NB4 (cell line): ENCODE measurements around the gene CCDC88B.
A peak's percentile ranks its signal among the peaks of the same experiment; 100 is the strongest.

ENCODE experiments used
- MYC ChIP-seq: IDR thresholded peaks from 2 replicates; pipeline ENCODE4 v1.6.1; 2011; ENCODE audit warnings: low read depth, low read length
- POLR2A ChIP-seq: IDR thresholded peaks from 2 replicates; pipeline ENCODE4 v1.6.1; 2011; ENCODE audit warnings: mild to moderate bottlenecking; ENCODE audit not compliant: insufficient read length; ENCODE audit errors: extremely low read depth
- TF ChIP-seq, protein P1 (sequence below): IDR thresholded peaks from one replicate; pipeline ENCODE4 v1.5.1; 2012; ENCODE audit warnings: low read depth, low read length
- TF ChIP-seq, protein P2 (sequence below): IDR thresholded peaks from 2 replicates; pipeline ENCODE4 v1.6.1; 2011; ENCODE audit warnings: low read depth, low read length

DNA sequence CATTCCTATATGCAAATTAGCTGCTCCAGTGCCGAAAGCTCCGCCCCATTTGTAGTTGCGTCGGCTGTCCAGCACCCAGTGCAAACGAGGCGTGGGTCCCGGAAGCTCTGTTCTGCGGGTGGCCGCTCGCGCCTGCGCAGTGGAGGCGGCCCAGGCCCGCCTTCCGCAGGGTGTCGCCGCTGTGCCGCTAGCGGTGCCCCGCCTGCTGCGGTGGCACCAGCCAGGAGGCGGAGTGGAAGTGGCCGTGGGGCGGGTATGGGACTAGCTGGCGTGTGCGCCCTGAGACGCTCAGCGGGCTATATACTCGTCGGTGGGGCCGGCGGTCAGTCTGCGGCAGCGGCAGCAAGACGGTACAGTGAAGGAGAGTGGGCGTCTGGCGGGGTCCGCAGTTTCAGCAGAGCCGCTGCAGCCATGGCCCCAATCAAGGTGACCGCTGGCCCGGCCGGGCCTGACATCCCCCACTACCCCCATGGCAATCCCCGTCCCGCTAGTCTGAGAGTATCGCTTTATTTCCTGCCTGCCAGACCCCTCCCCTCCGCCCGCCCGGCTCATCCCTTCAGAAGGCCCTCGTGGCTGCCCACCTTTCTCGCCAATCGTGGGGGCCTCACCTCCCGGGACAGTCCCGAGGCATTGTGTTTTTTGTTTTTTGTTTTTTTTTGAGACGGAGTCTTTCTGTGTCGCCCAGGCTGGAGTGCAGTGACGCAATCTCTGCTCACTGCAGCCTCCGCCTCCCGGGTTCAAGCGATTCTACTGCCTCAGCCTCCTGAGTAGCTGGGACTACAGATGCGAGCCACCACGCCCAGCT lies 21.8 kb upstream of the CCDC88B start, which contains the start of gene PRDX5:
- TF ChIP-seq, protein P1, sequence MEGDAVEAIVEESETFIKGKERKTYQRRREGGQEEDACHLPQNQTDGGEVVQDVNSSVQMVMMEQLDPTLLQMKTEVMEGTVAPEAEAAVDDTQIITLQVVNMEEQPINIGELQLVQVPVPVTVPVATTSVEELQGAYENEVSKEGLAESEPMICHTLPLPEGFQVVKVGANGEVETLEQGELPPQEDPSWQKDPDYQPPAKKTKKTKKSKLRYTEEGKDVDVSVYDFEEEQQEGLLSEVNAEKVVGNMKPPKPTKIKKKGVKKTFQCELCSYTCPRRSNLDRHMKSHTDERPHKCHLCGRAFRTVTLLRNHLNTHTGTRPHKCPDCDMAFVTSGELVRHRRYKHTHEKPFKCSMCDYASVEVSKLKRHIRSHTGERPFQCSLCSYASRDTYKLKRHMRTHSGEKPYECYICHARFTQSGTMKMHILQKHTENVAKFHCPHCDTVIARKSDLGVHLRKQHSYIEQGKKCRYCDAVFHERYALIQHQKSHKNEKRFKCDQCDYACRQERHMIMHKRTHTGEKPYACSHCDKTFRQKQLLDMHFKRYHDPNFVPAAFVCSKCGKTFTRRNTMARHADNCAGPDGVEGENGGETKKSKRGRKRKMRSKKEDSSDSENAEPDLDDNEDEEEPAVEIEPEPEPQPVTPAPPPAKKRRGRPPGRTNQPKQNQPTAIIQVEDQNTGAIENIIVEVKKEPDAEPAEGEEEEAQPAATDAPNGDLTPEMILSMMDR: peak; percentile 15
- TF ChIP-seq POLR2A (peak; percentile 77), MYC (peak; percentile 91)
- TF ChIP-seq, protein P2, sequence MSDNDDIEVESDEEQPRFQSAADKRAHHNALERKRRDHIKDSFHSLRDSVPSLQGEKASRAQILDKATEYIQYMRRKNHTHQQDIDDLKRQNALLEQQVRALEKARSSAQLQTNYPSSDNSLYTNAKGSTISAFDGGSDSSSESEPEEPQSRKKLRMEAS: peak; percentile 89
